ENCODE data around the gene FHIT.

FHIT gene

DNA sequence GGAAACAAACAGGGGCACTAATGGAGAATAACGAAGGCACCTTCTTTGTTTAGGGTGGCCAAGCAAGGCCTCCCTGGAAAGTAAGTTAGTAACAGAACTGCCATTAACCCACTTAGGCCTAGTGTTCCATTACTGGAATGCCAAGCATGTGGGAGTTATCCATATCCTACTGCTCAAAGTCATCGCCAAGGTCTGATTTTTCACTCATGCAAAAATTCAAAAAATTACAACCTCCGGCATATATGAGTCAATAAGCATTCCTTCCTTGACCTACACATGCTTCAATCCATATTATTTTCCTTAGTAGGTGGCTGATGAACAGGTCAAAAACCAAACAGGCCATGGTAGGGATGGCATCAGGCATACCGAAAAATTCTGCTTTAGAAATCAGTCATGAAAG is 1097.2 kb downstream of the FHIT start:
- in situ Hi-C loops (cut with MboI; ENCODE audit: low sequenced_read_pairs), result no loop called here

DNA sequence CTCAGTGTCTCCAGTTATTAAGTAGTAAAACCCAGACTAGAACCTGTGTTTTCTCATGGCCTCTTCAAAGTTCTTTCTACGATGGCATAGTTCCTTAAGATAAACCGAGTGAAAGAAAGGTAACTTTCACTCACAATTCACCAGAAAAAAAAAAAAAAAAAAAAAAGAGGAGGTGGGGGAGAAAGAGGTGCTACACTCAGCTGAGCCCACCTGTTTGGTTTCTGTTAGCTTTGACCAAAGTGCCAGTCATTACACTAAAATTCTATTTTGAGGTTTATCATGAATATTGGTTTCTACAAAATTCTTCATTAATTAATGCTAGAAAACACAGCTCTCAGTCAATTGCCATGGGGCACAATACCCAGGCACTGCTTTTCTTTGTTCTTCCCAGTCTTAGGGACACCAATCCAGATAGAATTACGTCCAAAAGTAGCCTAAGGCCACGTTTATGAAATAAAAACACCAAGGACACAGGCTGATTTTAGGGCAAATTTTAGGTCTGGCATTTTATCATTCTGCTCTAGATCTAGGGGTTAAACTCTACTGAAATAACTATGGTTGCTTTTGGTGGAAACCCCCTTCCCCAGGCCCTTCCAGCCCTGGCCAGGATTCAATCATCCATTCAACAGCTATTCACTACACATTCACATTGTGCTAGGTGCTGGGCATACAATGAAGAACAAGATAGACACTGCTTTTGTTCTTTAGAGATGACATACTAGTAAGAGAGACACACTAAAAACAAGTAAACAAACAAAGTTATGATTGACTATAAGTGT is 1097.8 kb downstream of the FHIT start:
- in situ Hi-C loops (cut with MboI; ENCODE audit: low sequenced_read_pairs), result no loop called here

GRCh38 chr3:60149501-60149900 is 1101.8 kb downstream of the FHIT start:
- in situ Hi-C loops (cut with MboI; ENCODE audit: low sequenced_read_pairs), result no loop called here

GRCh38 chr3:60147249-60147950 is 1103.9 kb downstream of the FHIT start:
- in situ Hi-C loops (cut with MboI; ENCODE audit: low sequenced_read_pairs), result no loop called here

DNA sequence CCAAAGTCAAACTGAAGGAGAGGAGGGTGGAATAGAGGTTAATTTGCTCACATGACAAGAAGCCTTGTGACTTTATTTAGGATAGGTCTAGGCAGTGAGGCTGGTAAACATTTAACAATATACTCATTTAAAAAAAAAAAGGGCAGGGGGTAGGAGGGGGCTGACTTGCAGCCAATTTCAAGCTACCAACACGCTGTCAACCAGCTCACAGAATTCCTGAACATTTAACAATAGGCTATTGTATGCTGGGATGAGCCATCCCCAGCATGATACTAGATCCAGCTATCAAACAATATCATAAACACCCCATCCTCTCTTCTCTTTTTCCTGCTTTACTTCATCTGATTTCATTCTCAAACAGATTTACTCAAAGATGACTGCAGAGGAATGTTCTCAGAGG is 1105.1 kb downstream of the FHIT start:
- in situ Hi-C loops (cut with MboI; ENCODE audit: low sequenced_read_pairs), result no loop called here

DNA sequence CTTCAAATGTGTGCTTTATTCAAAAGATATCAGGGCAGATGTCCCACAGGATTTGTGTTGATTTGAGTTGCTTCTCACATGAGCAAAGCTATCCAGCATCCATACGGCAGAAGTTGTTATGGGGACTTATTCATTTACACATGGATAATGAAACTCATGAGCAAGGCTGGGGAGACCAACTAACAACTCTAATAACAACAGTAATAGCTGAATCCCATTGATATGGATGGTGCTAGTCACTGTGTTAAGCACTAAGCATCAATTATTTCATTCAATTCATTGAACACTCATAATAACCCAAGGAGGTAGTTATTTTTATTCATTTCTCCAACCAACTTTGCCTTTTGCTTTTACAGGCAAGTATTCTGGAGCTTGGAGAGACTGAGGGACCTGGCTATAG is 1107.2 kb downstream of the FHIT start:
- in situ Hi-C loops (cut with MboI; ENCODE audit: low sequenced_read_pairs), result no loop called here

DNA sequence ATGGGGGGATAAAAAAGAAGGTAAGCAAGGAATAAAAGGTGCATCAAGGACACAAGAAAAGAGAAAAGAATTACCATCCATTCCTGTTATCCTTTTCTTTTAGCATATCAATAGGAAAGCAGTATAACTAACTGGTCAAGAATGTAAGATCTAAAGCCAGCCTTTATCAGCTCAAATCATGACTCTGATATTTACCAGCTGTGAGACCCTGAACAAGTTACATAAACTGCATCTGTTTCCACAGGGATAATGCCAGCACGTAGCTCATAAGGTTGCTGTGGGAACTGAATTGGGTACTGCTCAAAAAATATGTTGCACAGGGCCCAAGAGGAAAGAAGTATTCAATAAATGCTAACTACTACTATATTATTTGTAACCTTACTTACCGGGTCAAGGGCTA is 1109.2 kb downstream of the FHIT start:
- in situ Hi-C loops (cut with MboI; ENCODE audit: low sequenced_read_pairs), result no loop called here

DNA sequence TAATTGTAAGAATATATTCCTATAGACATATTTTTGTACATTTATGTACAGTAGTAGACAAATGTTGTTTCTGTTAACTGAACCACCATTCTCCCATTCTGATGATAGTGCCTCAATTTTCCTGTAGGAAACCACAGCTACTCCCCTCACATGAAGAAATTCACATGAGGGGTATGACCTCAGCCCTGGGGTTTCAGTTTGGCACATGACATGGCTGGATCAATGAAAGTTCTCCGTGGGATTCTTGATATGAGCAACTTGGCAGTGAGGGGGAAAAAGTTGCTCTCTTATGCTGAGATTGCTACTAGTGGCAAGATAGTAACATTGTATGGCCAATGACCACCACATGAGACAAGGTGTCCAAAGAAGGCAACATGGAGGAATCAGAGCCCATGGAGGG is 1111.1 kb downstream of the FHIT start:
- in situ Hi-C loops (cut with MboI; ENCODE audit: low sequenced_read_pairs), result no loop called here

GRCh38 chr3:60136601-60137000 is 1114.7 kb downstream of the FHIT start:
- in situ Hi-C loops (cut with MboI; ENCODE audit: low sequenced_read_pairs), result no loop called here

DNA sequence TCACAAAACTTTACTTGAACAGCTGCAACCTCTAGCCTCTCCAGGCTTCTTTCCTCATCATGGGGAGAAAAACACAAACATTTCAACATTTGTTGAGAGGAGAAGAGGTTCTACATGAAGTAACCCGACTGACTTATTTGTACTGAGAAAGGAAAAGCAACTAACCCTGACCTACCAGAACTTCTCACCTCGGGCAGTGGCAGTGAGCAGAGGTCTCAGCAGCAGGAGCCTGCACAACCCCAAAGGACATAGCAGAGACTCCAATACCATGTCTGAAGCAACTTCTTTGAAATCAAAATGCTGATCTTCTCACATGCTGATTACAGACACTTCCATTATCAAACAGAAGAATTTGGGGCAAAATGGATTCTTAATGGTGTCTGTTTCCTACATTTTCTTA is 1115.8 kb downstream of the FHIT start:
- in situ Hi-C loops (cut with MboI; ENCODE audit: low sequenced_read_pairs), result no loop called here

DNA sequence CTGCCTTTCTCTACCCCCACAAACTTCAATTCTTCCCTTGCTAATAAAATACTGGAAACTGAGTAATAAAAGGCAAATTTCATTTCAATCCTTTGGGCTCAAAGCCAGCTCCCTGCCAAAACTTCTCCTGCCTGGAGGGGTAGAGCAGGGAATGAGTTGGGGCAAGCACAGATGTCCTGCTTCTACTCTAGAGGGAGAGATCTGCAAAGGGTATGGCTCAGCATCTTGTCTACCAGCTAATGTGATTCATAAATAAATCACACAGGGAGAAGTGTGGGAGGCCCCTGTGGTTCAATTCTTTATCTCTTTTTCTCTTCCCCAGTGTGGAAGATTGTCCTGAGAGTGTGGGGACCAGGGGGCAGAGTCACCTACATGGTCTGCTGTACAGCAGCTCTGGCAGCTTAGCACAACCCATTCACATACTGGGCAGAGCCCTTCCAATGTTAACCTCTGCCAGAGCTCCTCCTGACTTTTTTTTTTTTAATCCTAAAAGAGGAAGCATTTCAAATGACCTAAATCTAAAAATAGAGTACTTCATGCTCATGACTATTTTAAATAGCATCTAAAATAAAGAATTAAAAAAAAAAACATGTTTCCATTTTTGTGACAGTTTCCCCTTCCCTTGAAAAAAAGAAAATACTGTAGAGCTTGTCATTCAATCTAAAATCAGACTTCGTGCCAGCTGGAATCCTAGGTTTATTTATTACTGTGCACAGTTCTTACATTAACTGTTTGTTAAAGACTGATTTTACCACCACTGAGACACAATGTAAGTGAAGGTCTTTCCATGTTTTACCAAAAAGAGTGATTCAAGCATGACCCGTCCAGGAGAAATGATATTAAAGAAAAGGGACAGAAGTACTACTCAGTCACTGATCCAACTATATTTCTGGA is 1117.7 kb downstream of the FHIT start:
- in situ Hi-C loops (cut with MboI; ENCODE audit: low sequenced_read_pairs), result no loop called here

GRCh38 chr3:60131618-60132017 is 1119.6 kb downstream of the FHIT start:
- in situ Hi-C loops (cut with MboI; ENCODE audit: low sequenced_read_pairs), result no loop called here

DNA sequence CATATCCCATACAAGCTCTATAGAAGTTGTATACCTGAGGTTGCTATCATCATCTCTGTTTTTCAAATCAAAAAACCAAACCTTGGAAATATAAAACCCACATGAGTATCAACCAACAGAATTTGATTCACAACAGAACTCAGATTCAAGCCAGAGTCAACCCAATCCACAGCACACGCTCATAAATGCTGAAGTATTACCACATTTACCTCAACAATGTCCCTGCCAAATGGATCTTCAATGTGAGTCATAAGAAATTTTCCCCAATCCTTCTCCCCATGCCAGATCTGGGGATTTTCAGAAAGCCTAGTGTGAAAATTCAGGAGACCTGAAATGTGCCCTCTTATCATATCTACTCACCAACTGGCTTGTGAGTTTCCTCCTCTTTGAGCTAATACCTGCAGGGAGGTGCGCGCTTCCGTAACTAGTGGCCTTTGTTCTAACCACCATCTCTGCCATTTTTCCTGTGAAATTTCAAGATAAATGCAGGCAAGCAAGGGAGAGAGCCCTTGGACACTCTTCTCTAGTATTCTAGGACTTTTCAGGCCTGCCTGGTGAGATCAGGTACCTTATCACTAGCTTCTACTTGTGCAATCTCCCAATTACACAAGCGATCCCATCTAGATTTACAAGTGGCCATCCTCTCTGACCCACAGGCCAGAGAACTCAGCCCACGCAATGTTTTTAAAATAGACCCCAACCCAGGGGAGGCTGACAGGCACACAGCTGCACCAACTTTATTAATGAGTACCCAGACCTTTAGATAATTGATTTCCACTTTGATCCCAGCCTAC is 1124.5 kb downstream of the FHIT start:
- in situ Hi-C loops (cut with MboI; ENCODE audit: low sequenced_read_pairs), result no loop called here

DNA sequence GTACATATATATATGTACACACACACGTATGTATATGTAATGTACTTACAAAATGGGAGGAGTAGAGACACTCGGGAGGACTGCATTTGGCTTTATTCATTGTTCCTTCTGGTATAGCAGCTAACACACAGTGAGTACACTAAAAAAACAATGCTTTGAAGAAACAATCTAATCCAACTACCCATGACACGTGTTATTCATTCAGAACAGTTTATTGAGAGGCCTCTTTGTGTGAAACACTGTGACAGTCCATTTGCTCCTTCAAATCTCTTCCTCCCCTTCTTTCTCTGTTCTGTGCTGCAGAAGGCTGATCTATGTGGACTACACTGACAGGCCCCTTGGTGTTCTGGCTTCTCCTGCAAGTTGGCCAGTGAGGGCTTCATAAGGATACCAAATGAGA is 1125.6 kb downstream of the FHIT start:
- in situ Hi-C loops (cut with MboI; ENCODE audit: low sequenced_read_pairs), result no loop called here

GRCh38 chr3:60120245-60120644 is 1131.0 kb downstream of the FHIT start:
- in situ Hi-C loops (cut with MboI; ENCODE audit: low sequenced_read_pairs), result no loop called here

DNA sequence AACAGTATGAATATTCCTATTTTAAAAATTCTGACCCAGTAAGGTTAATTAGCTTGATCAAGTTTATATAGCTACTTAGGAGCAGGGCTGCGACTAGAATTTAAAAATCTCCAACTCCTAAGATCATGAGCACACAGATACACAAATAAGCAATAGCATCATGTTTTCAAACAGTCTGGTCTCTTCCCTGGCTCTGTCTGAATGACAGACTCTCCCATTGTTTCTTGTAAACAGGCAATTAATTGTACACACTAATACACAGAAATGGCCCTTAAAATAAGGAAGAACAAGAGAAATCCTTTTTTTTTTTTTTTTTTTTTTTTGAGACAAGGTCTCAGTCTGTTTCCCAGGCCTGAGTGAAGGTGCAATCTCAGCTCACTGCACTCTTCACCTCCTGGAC is 1137.1 kb downstream of the FHIT start:
- in situ Hi-C loops (cut with MboI; ENCODE audit: low sequenced_read_pairs), result no loop called here

GRCh38 chr3:60107275-60107674 is 1144.0 kb downstream of the FHIT start:
- in situ Hi-C loops (cut with MboI; ENCODE audit: low sequenced_read_pairs), result no loop called here

DNA sequence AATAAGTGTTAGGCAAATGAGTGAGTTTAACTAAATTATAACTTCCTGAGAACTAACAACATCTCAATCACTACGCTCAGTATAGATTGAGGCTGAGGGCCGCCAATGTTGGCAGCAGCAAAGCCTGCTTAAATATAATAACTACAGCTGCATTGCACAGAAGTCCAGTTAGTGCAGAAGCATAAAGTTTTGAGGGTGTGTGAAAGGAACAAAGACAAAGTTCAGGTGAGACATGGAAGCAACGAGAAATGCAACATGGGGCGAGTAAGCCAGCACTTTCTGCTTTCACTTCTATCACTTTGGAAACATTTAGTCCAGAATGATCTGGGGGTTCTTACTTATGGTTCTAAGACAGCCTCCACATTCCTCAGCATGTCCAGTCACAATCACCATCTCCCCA is 1149.1 kb downstream of the FHIT start:
- in situ Hi-C loops (cut with MboI; ENCODE audit: low sequenced_read_pairs), result no loop called here

DNA sequence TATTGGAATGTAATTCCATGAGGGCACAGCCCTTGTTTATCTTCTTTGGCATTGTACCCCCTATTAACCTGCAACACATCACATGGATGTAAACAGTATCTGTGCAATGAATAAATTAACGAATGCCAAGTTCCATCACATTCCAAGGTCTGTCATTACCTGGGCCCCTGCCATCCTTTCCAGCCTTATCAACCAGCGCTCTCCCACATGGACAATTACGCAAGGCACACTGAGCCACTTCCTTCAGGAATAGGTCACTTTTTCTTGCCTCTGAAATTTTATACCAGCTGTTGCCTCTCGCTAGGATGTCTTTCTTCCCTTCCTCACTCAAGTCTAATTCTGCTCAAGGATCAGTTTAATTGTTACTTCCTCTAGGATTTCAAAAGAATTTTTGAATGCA is 1149.6 kb downstream of the FHIT start:
- in situ Hi-C loops (cut with MboI; ENCODE audit: low sequenced_read_pairs), result no loop called here

- in situ Hi-C loops (cut with MboI; ENCODE audit: low sequenced_read_pairs), result no loop called here
These were observed 1154.8 kb downstream of the FHIT start for GRCh38 chr3:60096403-60096802.

DNA sequence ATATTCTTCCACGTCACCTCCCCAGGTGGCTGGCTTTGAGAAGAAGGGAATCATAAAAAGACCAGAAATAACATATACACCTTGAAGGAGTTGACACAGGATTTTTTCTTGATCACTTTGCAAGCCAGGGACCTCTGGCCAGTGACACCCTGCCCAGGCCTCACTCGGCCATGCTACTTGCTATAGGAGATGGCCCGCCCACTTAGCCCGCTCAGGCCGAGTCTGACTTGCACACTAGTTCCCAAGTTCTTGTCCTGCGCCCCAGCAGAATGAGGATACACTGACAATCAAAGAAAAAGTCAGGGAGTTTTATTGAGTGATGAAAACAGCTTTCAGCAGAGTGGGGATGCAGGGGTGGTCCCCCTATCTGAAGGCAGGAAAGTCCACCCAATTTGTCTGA is 1155.3 kb downstream of the FHIT start:
- in situ Hi-C loops (cut with MboI; ENCODE audit: low sequenced_read_pairs), result no loop called here

Data from HL-60/S4 treated with phorbol 12-myristate 13-acetate at 8.2 ng/mL for 4 days and 3 days (cell line).